ENCODE data around the gene PTK6.

The PTK6 gene

GRCh38 chr20:63504642-63505041, 32.5 kb downstream of the PTK6 start:
- no peak for DNase-seq

DNA sequence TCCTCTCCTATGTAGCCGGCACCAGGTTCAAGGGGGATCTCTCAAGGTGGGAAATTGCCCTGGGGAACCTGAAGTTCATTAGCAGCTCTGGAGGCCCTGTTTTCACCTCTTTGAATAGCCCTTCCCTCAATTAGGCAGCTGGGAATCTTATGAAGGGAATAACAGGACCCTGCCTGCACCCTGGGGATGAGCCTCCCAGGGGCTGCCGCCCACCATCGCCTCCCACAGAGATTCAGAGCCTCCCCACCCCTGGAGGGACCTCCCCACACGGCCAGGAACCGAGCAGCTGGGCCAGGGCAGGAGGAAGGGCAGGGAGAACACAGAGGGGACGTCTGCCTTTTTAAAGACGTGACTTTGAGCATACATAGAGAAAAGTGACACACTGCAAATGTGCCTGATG, 33.7 kb downstream of the PTK6 start:
- no peak for DNase-seq

GRCh38 chr20:63502671-63503172, 34.5 kb downstream of the PTK6 start:
- DNase-seq, result no peak

DNA sequence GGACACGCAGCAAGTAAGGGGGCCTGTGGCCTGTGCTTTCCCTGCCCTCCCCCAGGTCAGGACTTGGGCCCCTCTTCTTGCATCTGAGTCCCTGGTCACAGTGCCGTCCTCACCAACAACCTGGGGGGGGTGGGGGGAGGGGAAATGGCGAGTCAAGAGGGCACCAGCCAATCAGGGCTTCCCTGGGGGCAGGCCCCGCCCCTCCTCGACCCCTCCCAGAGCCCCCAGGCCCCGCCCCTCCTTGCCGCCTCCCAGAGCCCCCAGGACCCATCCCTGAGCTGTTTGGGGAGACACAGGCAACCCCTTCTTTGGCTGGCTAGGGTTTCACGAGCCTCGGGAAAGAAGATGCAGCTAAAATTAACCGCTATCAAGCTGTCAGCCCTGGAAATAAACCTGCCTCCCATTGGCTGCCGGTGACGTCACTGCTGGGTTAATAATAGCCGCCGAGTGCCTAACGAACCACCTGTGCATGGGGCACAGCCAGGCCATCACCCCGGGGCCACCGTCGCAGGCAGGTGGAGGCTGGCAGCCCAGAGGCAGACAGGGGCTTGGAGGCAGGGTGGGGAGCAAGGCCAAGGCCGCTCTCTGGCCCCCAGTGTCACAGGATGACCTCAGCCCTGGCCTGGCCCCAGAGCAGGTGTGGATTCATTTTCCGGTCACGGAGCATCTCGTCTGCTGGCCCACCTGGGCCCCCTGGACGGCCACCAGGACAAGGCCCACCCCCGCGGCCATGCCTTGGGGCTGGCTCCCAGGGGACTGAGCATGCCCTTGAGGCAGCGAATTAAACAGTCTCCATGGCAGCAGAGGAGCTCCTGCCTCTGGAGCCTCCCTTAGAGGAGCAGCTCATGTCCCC, 35.1 kb downstream of the PTK6 start:
- DNase-seq, result no peak

DNA sequence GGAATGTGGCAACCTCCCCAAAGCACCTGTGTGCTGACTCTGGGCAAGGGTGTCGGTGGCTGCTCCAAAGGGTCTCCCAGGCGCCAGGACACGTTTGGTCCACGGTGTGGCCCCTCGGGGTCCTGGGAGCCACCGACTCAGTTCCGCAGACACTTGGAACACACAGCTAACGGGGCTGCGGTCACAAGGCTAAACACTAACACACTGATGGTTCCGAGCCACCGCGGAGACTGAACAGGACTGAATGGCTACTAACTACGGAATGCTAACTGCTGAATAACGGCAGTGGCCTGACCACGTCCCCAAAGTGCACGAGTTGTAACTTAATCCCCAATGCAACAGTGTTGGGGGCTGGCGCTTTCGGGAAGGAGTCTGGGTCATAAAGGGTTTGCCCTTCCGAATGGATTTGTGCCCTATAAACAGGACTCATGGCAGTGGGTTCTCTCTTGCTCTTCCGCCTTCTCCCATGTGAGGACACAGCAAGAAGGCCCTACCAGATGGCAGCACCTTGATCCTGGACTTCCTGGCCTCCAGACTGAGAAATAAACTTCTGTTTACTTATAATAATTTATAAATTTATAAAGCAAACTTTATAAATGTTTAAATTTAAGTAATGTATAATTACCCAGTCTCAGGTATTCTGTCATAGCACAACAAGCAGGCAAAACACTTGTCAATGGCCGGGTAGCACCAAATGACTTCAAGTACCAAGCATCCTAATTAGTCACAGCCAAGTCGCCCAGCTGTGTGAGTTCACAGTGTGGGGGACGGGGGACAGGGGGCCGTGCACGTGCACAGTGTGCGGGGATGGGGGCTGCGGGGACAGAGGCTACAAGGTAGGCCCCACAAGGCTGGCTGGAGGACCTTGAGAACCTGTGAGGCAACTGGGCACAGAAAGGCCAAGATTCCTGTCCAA, 36.0 kb downstream of the PTK6 start:
- no peak for DNase-seq

DNA sequence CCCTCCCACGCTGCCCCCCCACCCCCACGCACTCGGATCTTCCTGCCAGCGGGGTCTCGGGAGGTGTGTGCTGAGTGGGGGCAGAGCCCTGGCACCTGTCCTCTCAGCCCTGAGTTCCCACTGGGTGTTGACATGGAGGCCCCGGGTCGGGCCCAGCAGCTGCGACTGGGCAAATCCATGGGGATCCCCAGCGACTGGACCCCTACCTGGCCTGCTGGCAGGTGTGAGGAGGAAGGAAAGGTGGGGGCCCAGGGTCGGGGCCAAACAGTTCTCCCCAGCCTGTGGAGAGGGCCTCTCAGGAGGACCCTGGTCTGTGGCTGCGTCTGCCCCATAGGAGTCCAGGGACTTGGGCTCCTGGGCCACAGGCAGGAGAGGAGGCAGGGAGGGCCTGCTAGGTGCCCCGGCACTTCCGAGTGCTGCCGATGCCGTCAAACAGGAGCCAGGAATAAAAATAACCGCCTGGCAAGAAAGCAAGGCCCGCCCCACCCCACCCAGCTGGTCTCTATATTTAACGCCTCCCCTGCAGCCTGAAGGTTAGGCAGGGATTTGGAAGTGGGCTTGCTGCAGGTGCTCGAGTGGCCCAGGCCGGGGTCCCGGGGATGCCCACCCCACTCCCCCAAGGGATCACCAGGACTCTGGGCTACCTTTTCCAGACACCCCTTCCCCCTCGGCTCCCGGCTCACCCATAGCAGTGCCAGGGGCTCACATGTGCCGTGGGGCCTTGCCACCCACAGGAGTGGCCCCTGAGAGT, 36.9 kb downstream of the PTK6 start:
- DNase-seq, result no peak

GRCh38 chr20:63499338-63499969, 37.7 kb downstream of the PTK6 start:
- DNase-seq, result no peak

DNA sequence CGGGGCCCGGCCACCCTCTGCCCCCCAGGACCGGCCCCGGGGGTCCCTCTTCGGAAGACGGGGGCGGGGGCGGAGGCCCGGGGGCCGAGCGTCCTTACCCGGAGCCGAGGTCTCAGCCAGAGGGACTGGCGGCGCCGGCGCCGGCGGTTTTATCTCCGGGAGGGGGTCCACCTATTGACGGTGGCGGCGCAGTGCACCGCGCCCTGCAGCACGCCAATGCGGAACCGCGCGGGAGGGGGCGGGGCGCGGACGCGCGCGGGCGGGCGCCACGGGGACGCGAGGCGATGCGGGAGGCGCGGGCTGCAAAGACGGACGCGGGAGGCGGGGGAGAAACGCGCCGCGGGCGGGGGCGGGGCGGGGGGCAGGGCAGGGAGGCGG, 38.2 kb downstream of the PTK6 start, which contains the start of gene EEF1A2:
TSS of gene EEF1A2 (minus strand) at position 124 of the 378 bp plus-strand sequence. CDS start 1,320 bp downstream, outside the sequence.
- DNase-seq, result no peak

DNA sequence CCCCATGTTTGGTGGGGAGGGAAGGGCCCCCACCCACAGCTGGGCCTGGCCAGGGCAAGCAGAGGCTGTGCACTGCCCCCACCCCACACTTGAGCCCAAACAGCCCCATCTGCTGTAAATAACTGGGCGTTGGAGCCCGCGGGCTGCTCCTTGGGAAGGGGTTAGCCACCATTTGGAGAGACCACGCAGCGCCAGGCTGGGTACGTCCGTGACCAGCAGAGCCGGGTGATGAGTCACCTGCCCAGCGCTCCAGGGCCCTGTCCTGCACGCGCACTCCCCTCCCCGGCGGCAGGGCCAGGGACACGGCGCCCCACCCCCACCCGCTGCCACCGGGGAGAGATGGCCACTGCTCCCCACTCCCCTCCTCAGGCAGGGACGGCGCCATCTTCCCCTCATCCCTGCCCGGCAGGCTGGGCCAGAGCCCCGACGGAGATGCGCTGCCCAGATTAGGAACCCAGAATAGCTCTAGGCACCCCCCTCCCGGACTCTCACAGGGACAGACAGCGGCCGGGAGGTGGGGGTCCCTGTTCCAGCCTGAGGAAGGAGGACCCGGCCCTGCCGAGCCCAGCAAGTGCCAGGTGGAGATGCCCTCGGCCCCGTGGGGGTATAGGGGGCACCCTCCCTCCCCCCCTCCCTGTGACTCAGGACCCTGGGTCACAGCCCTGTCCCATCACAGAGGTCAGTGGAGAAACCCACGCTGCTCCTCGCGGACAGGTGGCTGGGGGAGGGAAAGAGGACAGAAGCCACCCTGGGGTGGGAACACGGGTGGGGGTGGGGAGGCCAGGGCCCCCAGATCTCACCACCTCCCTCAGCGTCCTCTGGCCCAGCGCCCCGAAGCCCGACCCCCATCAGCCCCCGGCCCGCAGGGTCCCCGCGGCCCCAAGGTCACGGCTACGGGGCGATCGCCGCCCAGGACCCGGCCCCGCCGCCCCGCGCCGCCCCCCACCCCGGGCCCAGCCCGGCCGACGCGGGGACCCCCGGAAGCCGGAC, 38.9 kb downstream of the PTK6 start:
- no peak for DNase-seq

- no peak for DNase-seq
Measured at GRCh38 chr20:63497138-63497945, 39.8 kb downstream of the PTK6 start.

GRCh38 chr20:63496596-63497120, 40.5 kb downstream of the PTK6 start:
- no peak for DNase-seq

DNA sequence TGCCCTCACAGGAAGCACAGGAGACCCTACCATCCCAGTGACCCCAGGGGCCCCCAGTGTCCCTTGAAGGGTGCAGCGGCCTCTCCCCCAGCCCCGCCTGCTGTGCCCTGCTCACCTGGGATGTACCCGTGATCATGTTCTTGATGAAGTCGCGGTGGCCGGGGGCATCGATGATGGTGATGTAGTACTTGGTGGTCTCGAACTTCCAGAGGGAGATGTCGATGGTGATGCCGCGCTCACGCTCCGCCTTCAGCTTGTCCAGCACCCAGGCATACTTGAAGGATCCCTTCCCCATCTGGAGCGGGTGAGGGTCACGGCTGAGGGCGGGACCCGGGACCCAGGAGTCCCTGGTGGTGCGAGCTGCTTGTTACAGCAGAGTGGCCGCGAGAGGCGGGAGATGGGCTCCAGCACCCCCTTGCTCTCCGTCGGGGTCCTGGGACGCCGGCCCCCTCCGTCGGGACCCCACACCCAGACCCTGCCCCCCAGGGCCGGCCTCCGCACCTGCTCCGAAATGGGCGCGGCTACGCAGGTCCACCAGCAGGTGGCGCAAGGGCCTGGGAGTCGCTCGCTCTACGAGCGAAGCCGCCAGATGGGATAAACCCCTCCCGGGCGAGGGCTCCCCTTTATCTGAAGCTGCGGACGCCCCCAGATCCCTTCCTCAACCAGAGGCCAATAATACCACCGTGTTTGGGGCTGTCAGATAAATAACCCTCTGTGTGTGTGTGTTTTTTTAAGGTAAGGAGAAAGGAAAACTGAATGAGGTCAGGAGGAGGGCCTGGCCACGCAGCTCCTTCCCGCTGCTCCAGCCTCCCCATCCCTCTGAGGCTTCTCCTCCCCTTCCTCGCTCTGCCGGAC, 41.2 kb downstream of the PTK6 start:
- peak; percentile 13 to 27 for DNase-seq

DNA sequence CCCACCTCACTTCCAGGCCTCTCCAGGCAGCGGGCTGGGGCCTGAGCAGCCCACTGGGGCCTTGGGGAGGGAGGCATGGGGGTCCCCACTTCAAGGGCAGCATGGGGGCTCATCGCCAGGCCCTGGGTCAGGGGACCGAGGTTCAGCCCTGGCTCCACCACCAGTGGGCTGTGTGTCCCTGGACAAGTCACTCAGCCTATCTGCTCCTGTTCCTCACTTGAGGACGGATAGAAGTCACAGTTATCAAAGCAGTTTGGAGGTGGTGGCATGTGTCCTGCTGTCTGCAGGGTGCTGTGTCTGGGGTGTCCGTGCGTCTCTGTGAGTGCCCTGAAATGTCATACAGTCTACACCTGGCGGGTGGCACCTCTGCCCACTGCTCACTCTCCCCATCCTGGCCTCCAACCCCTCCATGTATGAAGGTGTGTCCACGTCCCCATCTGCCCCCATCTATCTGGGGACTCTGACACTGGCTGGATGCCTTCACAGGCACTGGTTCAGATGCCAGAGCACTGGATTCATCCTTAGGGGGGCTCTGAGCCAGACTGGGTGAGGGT, 41.9 kb downstream of the PTK6 start:
- no peak for DNase-seq

- no peak for DNase-seq
Measured at GRCh38 chr20:63494420-63495166, 42.6 kb downstream of the PTK6 start.

DNA sequence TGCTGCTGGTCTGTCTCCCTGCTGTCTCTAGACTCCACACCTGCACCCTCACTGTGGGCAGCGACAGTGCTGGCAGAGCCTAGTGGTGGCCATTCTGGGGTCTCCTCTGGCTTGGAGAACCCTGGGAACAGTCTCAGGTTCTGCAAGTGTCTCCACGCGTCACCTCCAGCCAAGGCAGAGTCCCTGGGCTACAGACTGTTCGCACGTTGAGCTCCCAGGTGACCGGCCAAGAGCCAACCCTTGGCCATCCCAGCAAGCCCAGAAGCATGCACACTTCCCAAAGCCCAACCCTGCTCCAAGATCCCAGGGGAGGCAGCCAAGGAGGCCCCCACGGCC, 43.1 kb downstream of the PTK6 start:
- no peak for DNase-seq

- DNase-seq, result no peak
Measured at GRCh38 chr20:63493563-63494020, 43.6 kb downstream of the PTK6 start.

- DNase-seq, result no peak
Measured at GRCh38 chr20:63492982-63493381, 44.2 kb downstream of the PTK6 start.

DNA sequence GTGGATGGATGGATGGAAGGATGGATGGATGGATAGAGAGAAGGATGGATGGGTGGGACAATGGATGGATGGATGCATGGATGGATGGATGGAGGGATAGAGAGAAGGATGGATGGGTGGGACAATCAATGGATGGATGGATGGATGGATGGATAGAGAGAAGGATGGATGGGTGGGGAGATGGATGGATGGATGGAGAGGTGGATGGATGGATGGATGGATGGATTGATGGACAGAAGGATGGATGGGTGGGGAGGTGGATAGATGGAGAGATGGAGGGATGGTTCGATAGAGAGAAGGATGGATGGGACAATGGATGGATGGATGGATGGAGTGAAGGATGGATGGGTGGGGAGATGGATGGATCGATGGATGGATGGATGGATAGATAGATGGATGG, 44.7 kb downstream of the PTK6 start:
- DNase-seq, result no peak

Data from Kasumi-1 (cell line).